Astrocyte (in vitro differentiated cells and primary cell): ENCODE results near the gene SRM. TPM values are rescaled to one million over a fixed set of nuclear protein-coding genes. Genes with fewer than 3 reads are reported as not detected.

ENCODE experiments used
- DNase-seq: peaks from one replicate; pipeline ENCODE4 v3.0.0-alpha.2; 2010; ENCODE audit warnings: low read depth
- FAIRE-seq: peaks from 2 replicates; lab custom pipeline; 2011; peaks lifted over from hg19 to GRCh38; lab: Jason Lieb, UNC
- H2AFZ ChIP-seq: 2 replicates; pipeline ENCODE4 v1.6.0; 2012; ENCODE audit warnings: low read depth, low read length, inconsistent platforms
- H3K27ac ChIP-seq: 2 replicates; pipeline ENCODE4 v1.5.1; 2011; ENCODE audit warnings: low read depth, low read length, inconsistent platforms
- H3K27me3 ChIP-seq: 2 replicates; pipeline ENCODE4 v1.6.0; 2011; ENCODE audit warnings: low read length, inconsistent platforms; ENCODE audit not compliant: insufficient read depth
- H3K36me3 ChIP-seq: 2 replicates; pipeline ENCODE4 v1.5.1; 2011; ENCODE audit warnings: low read length, inconsistent platforms; ENCODE audit not compliant: insufficient read depth
- H3K4me1 ChIP-seq: 2 replicates; pipeline ENCODE4 v1.5.1; 2011; ENCODE audit warnings: low read length, inconsistent platforms; ENCODE audit not compliant: insufficient read depth
- H3K4me2 ChIP-seq: 2 replicates; pipeline ENCODE4 v1.6.0; 2012; ENCODE audit warnings: low read length, inconsistent platforms
- H3K4me3 ChIP-seq: 2 replicates; pipeline ENCODE4 v1.5.1; 2011; ENCODE audit warnings: low read depth, mild to moderate bottlenecking, low read length, inconsistent platforms; ENCODE audit not compliant: insufficient read depth
- H3K79me2 ChIP-seq: 2 replicates; pipeline ENCODE4 v1.6.0; 2012; ENCODE audit warnings: mild to moderate bottlenecking, low read length, inconsistent platforms; ENCODE audit not compliant: insufficient read depth
- H3K9ac ChIP-seq: 2 replicates; pipeline ENCODE4 v1.6.0; 2012; ENCODE audit warnings: mild to moderate bottlenecking, low read length, inconsistent platforms
- H3K9me3 ChIP-seq: 2 replicates; pipeline ENCODE4 v1.5.1; 2012; ENCODE audit warnings: low read depth, mild to moderate bottlenecking, low read length, inconsistent platforms; ENCODE audit not compliant: insufficient read depth
- H4K20me1 ChIP-seq: 2 replicates; pipeline ENCODE4 v1.6.0; 2012; ENCODE audit warnings: low read length, inconsistent platforms; ENCODE audit not compliant: insufficient read depth
- H3K27ac Mint-ChIP-seq: one replicate; pipeline ENCODE4 v1.8.0; 2021; ENCODE audit warnings: mild to moderate bottlenecking, mixed read lengths; ENCODE audit not compliant: unreplicated experiment
- H3K27me3 Mint-ChIP-seq: one replicate; pipeline ENCODE4 v1.8.0; 2021; ENCODE audit warnings: low read depth, mixed read lengths; ENCODE audit not compliant: unreplicated experiment
- H3K36me3 Mint-ChIP-seq: one replicate; pipeline ENCODE4 v1.8.0; 2021; ENCODE audit warnings: low read depth, mixed read lengths; ENCODE audit not compliant: unreplicated experiment
- H3K4me1 Mint-ChIP-seq: one replicate; pipeline ENCODE4 v1.8.0; 2021; ENCODE audit warnings: low read depth, mixed read lengths; ENCODE audit not compliant: unreplicated experiment
- H3K4me3 Mint-ChIP-seq: one replicate; pipeline ENCODE4 v1.8.0; 2021; ENCODE audit warnings: mild to moderate bottlenecking, moderate library complexity, mixed read lengths; ENCODE audit not compliant: unreplicated experiment
- H3K9me3 Mint-ChIP-seq: one replicate; pipeline ENCODE4 v1.8.0; 2021; ENCODE audit warnings: mild to moderate bottlenecking, mixed read lengths; ENCODE audit not compliant: unreplicated experiment
- CTCF ChIP-seq: IDR thresholded peaks from 2 replicates; pipeline ENCODE4 v1.5.1; 2011; ENCODE audit warnings: low read depth, mild to moderate bottlenecking, inconsistent platforms, low read length, moderate library complexity; ENCODE audit not compliant: insufficient read depth
- EZH2 ChIP-seq: IDR thresholded peaks from 2 replicates; pipeline ENCODE4 v1.6.1; 2012; ENCODE audit warnings: mild to moderate bottlenecking, low read length, inconsistent platforms; ENCODE audit not compliant: insufficient read depth
- total RNA-seq: library from RNA; stranded (reverse); gene quantifications from 2 replicates; pipeline ENCODE4 v1.2.1, GENCODE V29; 2021

SRM gene
- total RNA-seq, 1 donor from 2014 or later: 225 TPM

- Histone ChIP-seq H3K27me3 (no peaks in the 10 kb centered on the region), H3K9me3 (no peaks in the 10 kb centered on the region), H3K4me3 (no peak overlapping the region), H2AFZ (no peak overlapping the region), H3K9ac (no peak overlapping the region), H3K4me1 (no peaks in the 10 kb centered on the region), H4K20me1 (peaks cover 64% of the 10 kb centered on the region), H3K4me2 (no peak overlapping the region), H3K36me3 (peaks cover 63% of the 10 kb centered on the region), H3K79me2 (peaks cover 20% of the 10 kb centered on the region), H3K27ac (no peak overlapping the region)
- H3K4me3 Mint-ChIP-seq: no peak overlapping the region
- no peak for TF ChIP-seq EZH2
- no peak for TF ChIP-seq CTCF
- FAIRE-seq (no peak), DNase-seq (no peak)
- peaks cover 26% of the 10 kb centered on the region for H3K36me3 Mint-ChIP-seq
- H3K4me1 Mint-ChIP-seq: peaks cover 4% of the 10 kb centered on the region
- H3K27ac Mint-ChIP-seq: peak overlapping the region; percentile 62
- H3K27me3 Mint-ChIP-seq: no peaks in the 10 kb centered on the region
- no peaks in the 10 kb centered on the region for H3K9me3 Mint-ChIP-seq
Measured at GRCh38 chr1:11025618-11026017, 34.2 kb downstream of the SRM start.

- H3K79me2 ChIP-seq: peaks cover 26% of the 10 kb centered on the region
- H3K27me3 ChIP-seq: no peaks in the 10 kb centered on the region
- no peak overlapping the region for H3K27ac ChIP-seq
- no peak for TF ChIP-seq CTCF
- TF ChIP-seq EZH2: no peak
- no peak overlapping the region for H3K4me3 ChIP-seq
- FAIRE-seq (no peak), DNase-seq (no peak)
- Mint-ChIP-seq H3K4me3 (no peak overlapping the region), H3K36me3 (peaks cover 23% of the 10 kb centered on the region), H3K9me3 (no peaks in the 10 kb centered on the region), H3K27ac (no peak overlapping the region), H3K4me1 (peaks cover 4% of the 10 kb centered on the region), H3K27me3 (no peaks in the 10 kb centered on the region)
- H4K20me1 ChIP-seq: peaks cover 67% of the 10 kb centered on the region
- peaks cover 66% of the 10 kb centered on the region for H3K36me3 ChIP-seq
- H3K4me2 ChIP-seq: no peak overlapping the region
- H3K4me1 ChIP-seq: no peaks in the 10 kb centered on the region
- no peak overlapping the region for H3K9ac ChIP-seq
- no peak overlapping the region for H2AFZ ChIP-seq
- no peaks in the 10 kb centered on the region for H3K9me3 ChIP-seq
Measured at GRCh38 chr1:11024874-11025203, 35.0 kb downstream of the SRM start.

- no peaks in the 10 kb centered on the region for H3K9me3 Mint-ChIP-seq
- Histone ChIP-seq H2AFZ (no peak overlapping the region), H3K4me2 (no peak overlapping the region), H4K20me1 (peaks cover 68% of the 10 kb centered on the region), H3K4me1 (no peaks in the 10 kb centered on the region), H3K36me3 (peaks cover 66% of the 10 kb centered on the region), H3K9ac (no peak overlapping the region), H3K27me3 (no peaks in the 10 kb centered on the region), H3K9me3 (no peaks in the 10 kb centered on the region), H3K27ac (no peak overlapping the region), H3K79me2 (peaks cover 29% of the 10 kb centered on the region), H3K4me3 (no peak overlapping the region)
- H3K36me3 Mint-ChIP-seq: peaks cover 23% of the 10 kb centered on the region
- no peak overlapping the region for H3K27ac Mint-ChIP-seq
- FAIRE-seq (no peak), DNase-seq (no peak)
- peaks cover 4% of the 10 kb centered on the region for H3K4me1 Mint-ChIP-seq
- no peaks in the 10 kb centered on the region for H3K27me3 Mint-ChIP-seq
- H3K4me3 Mint-ChIP-seq: no peak overlapping the region
- TF ChIP-seq CTCF (no peak), EZH2 (no peak)
Measured at GRCh38 chr1:11024154-11024873, 35.5 kb downstream of the SRM start.
